ENCODE data around the gene GP1BA.

The GP1BA gene

GRCh38 chr17:4931963-4932362 is at the start of gene GP1BA:
Gene GP1BA (plus strand): TSS chr17:4932277. CDS start chr17:4932605, 328 bp downstream.
- H3K27ac ChIP-seq = no peak within 1 kb of the TSS
- TF ChIP-seq, protein P1, sequence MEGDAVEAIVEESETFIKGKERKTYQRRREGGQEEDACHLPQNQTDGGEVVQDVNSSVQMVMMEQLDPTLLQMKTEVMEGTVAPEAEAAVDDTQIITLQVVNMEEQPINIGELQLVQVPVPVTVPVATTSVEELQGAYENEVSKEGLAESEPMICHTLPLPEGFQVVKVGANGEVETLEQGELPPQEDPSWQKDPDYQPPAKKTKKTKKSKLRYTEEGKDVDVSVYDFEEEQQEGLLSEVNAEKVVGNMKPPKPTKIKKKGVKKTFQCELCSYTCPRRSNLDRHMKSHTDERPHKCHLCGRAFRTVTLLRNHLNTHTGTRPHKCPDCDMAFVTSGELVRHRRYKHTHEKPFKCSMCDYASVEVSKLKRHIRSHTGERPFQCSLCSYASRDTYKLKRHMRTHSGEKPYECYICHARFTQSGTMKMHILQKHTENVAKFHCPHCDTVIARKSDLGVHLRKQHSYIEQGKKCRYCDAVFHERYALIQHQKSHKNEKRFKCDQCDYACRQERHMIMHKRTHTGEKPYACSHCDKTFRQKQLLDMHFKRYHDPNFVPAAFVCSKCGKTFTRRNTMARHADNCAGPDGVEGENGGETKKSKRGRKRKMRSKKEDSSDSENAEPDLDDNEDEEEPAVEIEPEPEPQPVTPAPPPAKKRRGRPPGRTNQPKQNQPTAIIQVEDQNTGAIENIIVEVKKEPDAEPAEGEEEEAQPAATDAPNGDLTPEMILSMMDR (IDR thresholded peaks at IDR 0.05) = no peak
- no peak for TF ChIP-seq ZFX (IDR thresholded peaks at IDR 0.05; ENCODE audit: borderline replicate concordance)

DNA sequence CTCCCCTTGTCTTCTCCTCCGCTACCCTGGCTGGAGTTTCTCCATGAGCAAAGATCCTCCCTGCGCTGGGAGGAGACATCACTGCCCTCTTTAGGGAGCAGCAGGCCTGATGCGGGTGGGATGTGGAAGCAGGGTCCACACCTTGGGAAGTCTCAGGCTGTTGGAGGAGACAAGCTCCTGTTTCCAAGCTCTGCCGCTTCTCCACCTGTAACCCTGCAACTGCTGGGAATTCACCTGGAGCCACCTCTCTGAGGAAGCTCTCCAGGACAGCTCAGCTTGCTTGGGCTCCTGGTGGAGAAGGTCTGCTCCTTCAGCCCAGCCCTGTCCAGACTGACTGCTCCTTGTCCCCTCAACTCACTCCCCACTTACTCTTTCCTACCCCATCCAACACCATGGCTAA is 47.6 kb upstream of the GP1BA start:
- TF ChIP-seq, protein P1 (IDR thresholded peaks at IDR 0.05) = no peak
- no peak for TF ChIP-seq ZFX (IDR thresholded peaks at IDR 0.05; ENCODE audit: borderline replicate concordance)
- H3K27ac ChIP-seq = no peak overlapping the region

DNA sequence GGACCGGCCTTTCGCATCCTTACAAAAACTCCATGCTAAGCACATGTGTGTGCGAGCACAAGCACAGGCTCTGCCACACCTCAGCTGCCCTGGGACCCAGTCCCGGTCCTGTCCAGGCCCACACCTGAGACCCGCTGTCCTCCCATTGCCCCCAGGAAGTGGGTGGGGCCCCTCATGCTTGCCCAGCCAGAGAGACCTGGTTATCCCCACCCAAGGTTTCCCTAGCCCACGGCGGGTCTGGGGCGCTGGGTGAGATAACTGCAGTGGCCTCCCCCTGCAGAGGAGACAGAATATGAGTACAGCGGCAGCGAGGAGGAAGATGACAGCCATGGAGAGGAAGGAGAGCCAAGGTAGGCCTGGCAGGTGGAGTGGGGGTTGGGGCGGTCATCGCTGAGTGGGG is 45.2 kb upstream of the GP1BA start:
- TF ChIP-seq, protein P1 (IDR thresholded peaks at IDR 0.05) = no peak
- TF ChIP-seq ZFX (IDR thresholded peaks at IDR 0.05; ENCODE audit: borderline replicate concordance) = no peak
- no peak overlapping the region for H3K27ac ChIP-seq

GRCh38 chr17:4887581-4887980 is 44.5 kb upstream of the GP1BA start:
- H3K27ac ChIP-seq = no peak overlapping the region
- TF ChIP-seq ZFX (IDR thresholded peaks at IDR 0.05; ENCODE audit: borderline replicate concordance) = no peak
- TF ChIP-seq, protein P1 (IDR thresholded peaks at IDR 0.05) = no peak

GRCh38 chr17:4891411-4892410 is 40.4 kb upstream of the GP1BA start:
- no peak overlapping the region for H3K27ac ChIP-seq
- no peak for TF ChIP-seq ZFX (IDR thresholded peaks at IDR 0.05; ENCODE audit: borderline replicate concordance)
- TF ChIP-seq, protein P1 (IDR thresholded peaks at IDR 0.05) = no peak

DNA sequence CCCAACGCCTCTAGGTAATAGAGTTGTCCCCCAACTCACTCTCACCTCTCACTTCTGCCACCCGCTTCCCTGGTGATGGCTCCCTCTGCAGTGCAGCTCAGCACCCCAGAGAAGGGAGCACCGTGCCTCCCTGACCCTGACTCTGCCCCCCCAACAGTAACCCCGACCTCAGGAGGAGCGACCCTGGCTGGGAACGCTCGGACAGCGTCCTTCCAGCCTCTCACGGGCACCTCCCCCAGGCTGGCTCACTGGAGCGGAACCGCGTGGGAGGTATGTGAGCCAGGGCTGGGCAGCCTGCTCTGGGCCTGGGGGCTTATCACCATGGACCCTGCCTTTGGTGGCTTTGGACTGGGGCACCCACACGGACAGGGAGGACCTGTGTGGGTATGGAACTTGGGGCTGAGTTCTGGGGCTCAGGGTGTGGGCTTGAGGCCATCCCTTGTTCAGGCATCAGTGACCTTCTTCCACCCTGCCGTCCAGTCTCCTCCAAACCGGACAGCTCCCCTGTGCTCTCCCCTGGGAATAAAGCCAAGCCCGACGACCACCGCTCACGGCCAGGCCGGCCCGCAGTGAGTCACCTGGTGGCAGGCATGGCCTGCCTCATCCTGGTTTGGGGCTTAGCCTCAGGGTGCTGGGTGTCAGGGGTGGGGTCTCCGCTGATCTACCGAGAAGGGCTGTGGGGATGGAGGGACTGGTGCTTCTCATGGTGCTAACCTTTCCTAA is 39.4 kb upstream of the GP1BA start:
- H3K27ac ChIP-seq = peak overlapping the region; percentile 18; the same call in 1 of the 2 replicates
- TF ChIP-seq ZFX (IDR thresholded peaks at IDR 0.05; ENCODE audit: borderline replicate concordance) = no peak
- TF ChIP-seq, protein P1 (IDR thresholded peaks at IDR 0.05) = no peak
